ENCODE measurements around the gene SRBD1.

Gene SRBD1

GRCh38 chr2:45404807-45405297 lies 206.2 kb downstream of the SRBD1 start:
- no peak for DNase-seq

GRCh38 chr2:45403036-45403435 lies 208.0 kb downstream of the SRBD1 start:
- DNase-seq, result no peak

GRCh38 chr2:45401431-45401922 lies 209.6 kb downstream of the SRBD1 start:
- no peak for DNase-seq

GRCh38 chr2:45399040-45399784 lies 211.9 kb downstream of the SRBD1 start:
- no peak for DNase-seq

GRCh38 chr2:45397292-45397691 lies 213.8 kb downstream of the SRBD1 start:
- DNase-seq, result no peak

GRCh38 chr2:45396671-45397070 lies 214.4 kb downstream of the SRBD1 start:
- no peak for DNase-seq

GRCh38 chr2:45394842-45395241 lies 216.2 kb downstream of the SRBD1 start:
- DNase-seq, result no peak

- DNase-seq, result no peak
Observed at GRCh38 chr2:45394216-45394615, 216.9 kb downstream of the SRBD1 start.

GRCh38 chr2:45391866-45392265 lies 219.2 kb downstream of the SRBD1 start:
- DNase-seq, result no peak

GRCh38 chr2:45390861-45391260 lies 220.2 kb downstream of the SRBD1 start:
- no peak for DNase-seq

- no peak for DNase-seq
Observed at GRCh38 chr2:45390441-45390840, 220.6 kb downstream of the SRBD1 start.

- DNase-seq, result no peak
Observed at GRCh38 chr2:45388541-45389100, 222.4 kb downstream of the SRBD1 start.

GRCh38 chr2:45382744-45383143 lies 228.3 kb downstream of the SRBD1 start:
- DNase-seq, result no peak

- DNase-seq, result no peak
Observed at GRCh38 chr2:45380131-45380836, 230.8 kb downstream of the SRBD1 start.

- no peak for DNase-seq
Observed at GRCh38 chr2:45379399-45380087, 231.5 kb downstream of the SRBD1 start.

GRCh38 chr2:45373534-45373933 lies 237.5 kb downstream of the SRBD1 start:
- no peak for DNase-seq

- DNase-seq, result no peak
Observed at GRCh38 chr2:45370369-45370768, 240.7 kb downstream of the SRBD1 start.

GRCh38 chr2:45368792-45369191 lies 242.3 kb downstream of the SRBD1 start:
- no peak for DNase-seq

- DNase-seq, result no peak
Observed at GRCh38 chr2:45361666-45362065, 249.4 kb downstream of the SRBD1 start.

GRCh38 chr2:45354776-45355175 lies 256.3 kb downstream of the SRBD1 start:
- DNase-seq, result no peak

GRCh38 chr2:45353879-45354278 lies 257.2 kb downstream of the SRBD1 start:
- no peak for DNase-seq

- DNase-seq, result no peak
Observed at GRCh38 chr2:45352506-45352905, 258.6 kb downstream of the SRBD1 start.

All from stimulated activated CD4-positive, alpha-beta T cell treated with anti-CD3 and anti-CD28 coated beads, Interleukin-2, amount 100 ng/mL, for 48 hours (primary cell).